Measurements from ENCODE around the gene PLXNA4.

DNA sequence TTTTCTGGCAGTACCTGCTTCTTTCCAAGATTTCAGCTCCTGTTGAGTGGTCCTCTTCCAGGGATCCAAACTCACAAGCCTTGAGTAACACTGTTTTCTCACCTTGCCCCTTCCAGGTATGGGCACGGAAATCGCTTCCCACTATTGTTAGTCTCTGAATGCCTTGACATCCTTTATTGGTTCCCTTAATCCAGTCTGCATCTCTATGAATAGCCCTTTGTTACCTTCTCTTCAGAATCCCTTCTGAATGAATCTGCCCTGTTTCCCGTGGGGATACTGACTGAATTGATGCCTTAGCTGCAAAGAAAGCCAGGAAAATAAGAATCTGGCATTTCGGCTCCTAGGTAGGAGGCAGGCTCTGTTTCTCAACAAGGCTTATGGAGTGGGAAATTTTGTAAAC, 467.7 kb downstream of the PLXNA4 start:
- TF ChIP-seq, protein P1, sequence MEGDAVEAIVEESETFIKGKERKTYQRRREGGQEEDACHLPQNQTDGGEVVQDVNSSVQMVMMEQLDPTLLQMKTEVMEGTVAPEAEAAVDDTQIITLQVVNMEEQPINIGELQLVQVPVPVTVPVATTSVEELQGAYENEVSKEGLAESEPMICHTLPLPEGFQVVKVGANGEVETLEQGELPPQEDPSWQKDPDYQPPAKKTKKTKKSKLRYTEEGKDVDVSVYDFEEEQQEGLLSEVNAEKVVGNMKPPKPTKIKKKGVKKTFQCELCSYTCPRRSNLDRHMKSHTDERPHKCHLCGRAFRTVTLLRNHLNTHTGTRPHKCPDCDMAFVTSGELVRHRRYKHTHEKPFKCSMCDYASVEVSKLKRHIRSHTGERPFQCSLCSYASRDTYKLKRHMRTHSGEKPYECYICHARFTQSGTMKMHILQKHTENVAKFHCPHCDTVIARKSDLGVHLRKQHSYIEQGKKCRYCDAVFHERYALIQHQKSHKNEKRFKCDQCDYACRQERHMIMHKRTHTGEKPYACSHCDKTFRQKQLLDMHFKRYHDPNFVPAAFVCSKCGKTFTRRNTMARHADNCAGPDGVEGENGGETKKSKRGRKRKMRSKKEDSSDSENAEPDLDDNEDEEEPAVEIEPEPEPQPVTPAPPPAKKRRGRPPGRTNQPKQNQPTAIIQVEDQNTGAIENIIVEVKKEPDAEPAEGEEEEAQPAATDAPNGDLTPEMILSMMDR (IDR thresholded peaks at IDR 0.05) = no peak
- no peak for TF ChIP-seq POLR2A (IDR thresholded peaks at IDR 0.05)

Data from body of pancreas (tissue), 4 donors.